SH-SY5Y (cell line): Measurements from ENCODE around the gene TSPAN11.

Experiments used
- GATA2 ChIP-seq: IDR thresholded peaks from 2 replicates; pipeline ENCODE4 v1.6.1; 2011; ENCODE audit warnings: mild to moderate bottlenecking, low read depth, low read length
- GATA3 ChIP-seq: IDR thresholded peaks from 2 replicates; pipeline ENCODE4 v1.6.1; 2011; ENCODE audit warnings: low read depth, mild to moderate bottlenecking, low read length, moderate library complexity

DNA sequence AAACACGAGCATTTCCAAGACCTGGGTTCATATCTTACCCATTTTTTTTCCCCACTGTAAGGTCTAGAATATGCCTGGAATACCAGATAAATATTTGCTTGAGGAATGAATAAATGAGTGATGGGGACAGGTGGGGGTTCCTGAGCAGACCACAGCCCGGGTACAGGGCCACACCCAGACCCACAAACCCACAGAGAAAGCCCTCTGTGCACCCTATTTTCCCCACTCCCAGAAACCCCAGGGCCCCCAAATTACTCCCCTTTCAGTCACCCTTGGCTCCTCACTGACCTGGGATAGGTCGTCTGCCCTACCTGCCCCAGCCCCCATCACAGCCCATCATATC lies 80.6 kb downstream of the TSPAN11 start:
- TF ChIP-seq GATA2 (no peak), GATA3 (no peak)
